H1 (cell line): ENCODE data around the gene TBCD. TPM values are rescaled to one million over a fixed set of nuclear protein-coding genes. Genes with fewer than 3 reads are reported as not detected.
A peak's percentile ranks its signal among the peaks of the same experiment; 100 is the strongest.

Experiments
- CTCF ChIA-PET: fragments of 300-600 bp; sonication (Branson Sonifier 250); formaldehyde crosslinking; loops from one replicate; lab custom pipeline; 2021; ENCODE audit not compliant: partially characterized antibody; lab: Charles Lee
- POLR2A ChIA-PET: fragments of 300-600 bp; sonication (Branson Sonifier 250); formaldehyde crosslinking; loops from one replicate; lab custom pipeline; 2021; ENCODE audit warnings: inconsistent platforms; ENCODE audit not compliant: partially characterized antibody; lab: Charles Lee
- DNase-seq, 2 experiments: peaks; one replicate each; pipeline versions ENCODE4 v3.0.0 to v3.0.0-alpha.2; 2010 to 2022; ENCODE audit warnings: low spot score in 2 of 2, low read depth in 1 of 2, mixed read lengths in 1 of 2
- FAIRE-seq: peaks from 2 replicates; lab custom pipeline; 2011; peaks lifted over from hg19 to GRCh38; lab: Jason Lieb, UNC
- H2AFZ ChIP-seq: 2 replicates; pipeline ENCODE4 v1.8.1; 2012; ENCODE audit warnings: low read length, inconsistent platforms
- H2AK5ac ChIP-seq: 2 replicates; pipeline ENCODE4 v1.6.1; 2013; ENCODE audit warnings: low read depth, low read length
- H2BK120ac ChIP-seq: replicated peaks from 2 replicates; pipeline ENCODE3; 2013; ENCODE audit warnings: low read depth, low read length, inconsistent platforms
- H2BK12ac ChIP-seq: 2 replicates; pipeline ENCODE4 v1.6.1; 2013; ENCODE audit warnings: low read depth, low read length
- H2BK15ac ChIP-seq: 2 replicates; pipeline ENCODE4 v1.6.1; 2013; ENCODE audit warnings: low read length
- H2BK20ac ChIP-seq: 2 replicates; pipeline ENCODE4 v1.6.1; 2013; ENCODE audit warnings: low read length
- H2BK5ac ChIP-seq: 2 replicates; pipeline ENCODE4 v1.6.1; 2013; ENCODE audit warnings: low read depth, low read length
- H3K14ac ChIP-seq: 2 replicates; pipeline ENCODE4 v1.6.1; 2013; ENCODE audit warnings: inconsistent platforms; ENCODE audit not compliant: insufficient read length
- H3K18ac ChIP-seq: 2 replicates; pipeline ENCODE4 v1.6.1; 2013; ENCODE audit warnings: low read length; ENCODE audit errors: extremely low read depth
- H3K23ac ChIP-seq: 2 replicates; pipeline ENCODE4 v1.6.1; 2013; ENCODE audit warnings: inconsistent platforms; ENCODE audit not compliant: insufficient read length
- H3K23me2 ChIP-seq: 2 replicates; pipeline ENCODE4 v1.6.1; 2013; ENCODE audit warnings: low read depth, low read length
- H3K27ac ChIP-seq: 2 replicates; pipeline ENCODE4 v1.6.1; 2011; ENCODE audit warnings: low read depth, low read length, inconsistent platforms
- H3K27me3 ChIP-seq, 4 experiments: replicated peaks in 1 of 4; 1 replicate in 1 of 4; 2 replicates in 3 of 4; pipeline versions ENCODE4 v1.6.1 to v1.8.1; 2011 to 2013; ENCODE audit warnings: low read length in 3 of 4, mild to moderate bottlenecking in 3 of 4, inconsistent platforms in 2 of 4, mixed read lengths in 2 of 4, moderate library complexity in 1 of 4; ENCODE audit not compliant: control insufficient read depth in 3 of 4, insufficient read depth in 3 of 4; ENCODE audit errors: extremely low read depth in 1 of 4
- H3K36me3 ChIP-seq, 4 experiments: 2 replicates each; pipeline versions ENCODE4 v1.6.1 to v1.8.1; 2011 to 2013; ENCODE audit warnings: mild to moderate bottlenecking in 4 of 4, low read length in 3 of 4, moderate library complexity in 2 of 4, control low read depth in 1 of 4, inconsistent platforms in 1 of 4; ENCODE audit not compliant: insufficient read depth in 4 of 4, control insufficient read depth in 2 of 4
- H3K4ac ChIP-seq: replicated peaks from 2 replicates; pipeline ENCODE3; 2013; ENCODE audit warnings: low read length, low read depth, mixed read lengths, inconsistent platforms; ENCODE audit not compliant: insufficient read length
- H3K4me1 ChIP-seq, 4 experiments: replicated peaks in 1 of 4; 1 replicate in 1 of 4; 2 replicates in 3 of 4; pipeline versions ENCODE4 v1.6.1 to v1.8.1; 2011 to 2013; ENCODE audit warnings: low read length in 3 of 4, inconsistent platforms in 2 of 4, mixed read lengths in 1 of 4; ENCODE audit not compliant: insufficient read depth in 4 of 4, control insufficient read depth in 3 of 4
- H3K4me2 ChIP-seq, 2 experiments: 2 replicates each; pipeline versions ENCODE4 v1.6.1 to v1.8.1; 2011 to 2013; ENCODE audit warnings: low read depth in 2 of 2, low read length in 2 of 2, control low read depth in 1 of 2, inconsistent platforms in 1 of 2, mild to moderate bottlenecking in 1 of 2; ENCODE audit not compliant: insufficient read depth in 1 of 2
- H3K4me3 ChIP-seq, 4 experiments: fragments of 200-600, 300-600 bp in 1 of 4; sonication (generic), shearing (Covaris generic), sonication (Bioruptor Twin) in 1 of 4; 2 replicates each; pipeline versions ENCODE4 v1.5.1 to v1.8.1; 2011 to 2016; ENCODE audit warnings: low read length in 4 of 4, low read depth in 3 of 4, control low read depth in 2 of 4, inconsistent platforms in 2 of 4, mild to moderate bottlenecking in 2 of 4, mixed read lengths in 1 of 4, moderate library complexity in 1 of 4; ENCODE audit not compliant: insufficient read depth in 2 of 4; ENCODE audit errors: extremely low read depth in 1 of 4
- H3K56ac ChIP-seq: replicated peaks from 2 replicates; pipeline ENCODE3; 2013; ENCODE audit warnings: low read depth, mild to moderate bottlenecking, mixed read lengths, low read length, inconsistent platforms; ENCODE audit not compliant: insufficient read length
- H3K79me1 ChIP-seq: 2 replicates; pipeline ENCODE4 v1.6.1; 2013; ENCODE audit warnings: low read depth, low read length, control low read depth
- H3K79me2 ChIP-seq, 2 experiments: 2 replicates each; pipeline versions ENCODE4 v1.6.1 to v1.8.1; 2012 to 2013; ENCODE audit warnings: low read length in 2 of 2, mild to moderate bottlenecking in 2 of 2, inconsistent platforms in 1 of 2; ENCODE audit not compliant: insufficient read depth in 2 of 2, control insufficient read depth in 1 of 2
- H3K9ac ChIP-seq, 4 experiments: replicated peaks in 1 of 4; 1 replicate in 1 of 4; 2 replicates in 3 of 4; pipeline versions ENCODE4 v1.6.1 to v1.8.1; 2011 to 2013; ENCODE audit warnings: low read depth in 3 of 4, low read length in 3 of 4, control low read depth in 2 of 4, mild to moderate bottlenecking in 2 of 4, moderate library complexity in 2 of 4, inconsistent platforms in 1 of 4; ENCODE audit errors: extremely low read depth in 1 of 4
- H3K9me3 ChIP-seq, 2 experiments: 2 replicates each; pipeline versions ENCODE4 v1.6.1 to v1.8.1; 2012 to 2013; ENCODE audit warnings: mild to moderate bottlenecking in 2 of 2, moderate library complexity in 2 of 2, control low read depth in 1 of 2, inconsistent platforms in 1 of 2, low read depth in 1 of 2, low read length in 1 of 2, mixed read lengths in 1 of 2; ENCODE audit not compliant: insufficient read depth in 2 of 2
- H4K20me1 ChIP-seq, 2 experiments: replicated peaks in 1 of 2; 2 replicates each; pipeline versions ENCODE3 to v1.8.1; 2011 to 2013; ENCODE audit warnings: inconsistent platforms in 2 of 2, low read length in 2 of 2, mild to moderate bottlenecking in 1 of 2; ENCODE audit not compliant: insufficient read depth in 2 of 2, control insufficient read depth in 1 of 2
- H4K5ac ChIP-seq: 2 replicates; pipeline ENCODE4 v1.6.1; 2013; ENCODE audit warnings: low read length, low read depth, mixed read lengths, inconsistent platforms; ENCODE audit not compliant: insufficient read length
- H4K8ac ChIP-seq: 2 replicates; pipeline ENCODE4 v1.8.0; 2013; ENCODE audit warnings: mild to moderate bottlenecking, moderate library complexity, low read length, inconsistent platforms; ENCODE audit not compliant: insufficient read depth; ENCODE audit errors: extremely low read depth
- H4K91ac ChIP-seq: replicated peaks from 2 replicates; pipeline ENCODE3; 2013; ENCODE audit warnings: low read length, mixed read lengths, inconsistent platforms; ENCODE audit not compliant: insufficient read length
- CBX8 ChIP-seq: fragments of 300-800, 300-1000 bp; sonication (generic); IDR thresholded peaks from 2 replicates; pipeline ENCODE4 v1.7.1; 2016; ENCODE audit warnings: low read depth, low read length, borderline replicate concordance
- GABPA ChIP-seq: IDR thresholded peaks from 2 replicates; pipeline ENCODE4 v1.6.1; 2011; ENCODE audit warnings: mild to moderate bottlenecking, low read length, moderate library complexity, borderline replicate concordance; ENCODE audit not compliant: insufficient read depth
- HDAC6 ChIP-seq: IDR thresholded peaks from one replicate; pipeline ENCODE4 v1.7.1; 2012; ENCODE audit warnings: low read depth, mild to moderate bottlenecking, inconsistent platforms, low read length, moderate library complexity
- SP4 ChIP-seq: IDR thresholded peaks from 2 replicates; pipeline ENCODE4 v1.6.1; 2012; ENCODE audit warnings: low read length, inconsistent platforms
- SUZ12 ChIP-seq: fragments of 200-600 bp; sonication (generic); IDR thresholded peaks from 2 replicates; pipeline ENCODE4 v1.6.1; 2012; ENCODE audit warnings: mild to moderate bottlenecking, inconsistent platforms, low read length, moderate library complexity, mixed read lengths
- WGBS, 2 experiments: shearing (Covaris generic) in 1 of 2; methylation state at CpG; one replicate each; pipeline versions ENCODE4 v1.1.6 to v1.1.7; 2013 to 2015; ENCODE audit warnings: low lambda C conversion rate in 2 of 2, mixed read lengths in 2 of 2, inconsistent platforms in 1 of 2, low coverage in 1 of 2, missing lambda C conversion rate in 1 of 2; ENCODE audit not compliant: insufficient replicate concordance in 2 of 2, insufficient coverage in 1 of 2, insufficient read length in 1 of 2; ENCODE audit errors: extremely low coverage in 1 of 2, missing lambda C conversion rate in 1 of 2; 5-methylcytosine and 5-hydroxymethylcytosine counted together
- polyA plus RNA-seq, 7 experiments: library from polyadenylated mRNA; depleted of rRNA in 3 of 7; stranded (reverse) in 5 of 7; unstranded in 2 of 7; fragments of >200 nt in 5 of 7; fragments of 200-250 nt in 2 of 7; gene quantifications; 1 replicate in 5 of 7; 2 replicates in 1 of 7; 4 replicates in 1 of 7; pipeline versions ENCODE4 v1.2.1 to v1.2.3, GENCODE V29; 2011 to 2013; ENCODE audit warnings: missing spikeins in 2 of 7, mixed read lengths in 2 of 7
- total RNA-seq: library from RNA; stranded (reverse); fragmentation: NEBNext Ultra II Directional; extraction: Animal tissue kit (Norgen Biotek cat#: 25700); gene quantifications from 2 replicates; pipeline ENCODE4 v1.2.1, GENCODE V29; 2021
- TF ChIP-seq, protein P1 (sequence below): IDR thresholded peaks from 2 replicates; pipeline ENCODE4 v1.6.1; 2012; ENCODE audit warnings: inconsistent platforms

TBCD gene
- total and polyA plus RNA-seq, 2 of the 8 experiments (the other 6 are each of a cell fraction or from before 2014, with no cell fraction given): 118 to 162 TPM

DNA sequence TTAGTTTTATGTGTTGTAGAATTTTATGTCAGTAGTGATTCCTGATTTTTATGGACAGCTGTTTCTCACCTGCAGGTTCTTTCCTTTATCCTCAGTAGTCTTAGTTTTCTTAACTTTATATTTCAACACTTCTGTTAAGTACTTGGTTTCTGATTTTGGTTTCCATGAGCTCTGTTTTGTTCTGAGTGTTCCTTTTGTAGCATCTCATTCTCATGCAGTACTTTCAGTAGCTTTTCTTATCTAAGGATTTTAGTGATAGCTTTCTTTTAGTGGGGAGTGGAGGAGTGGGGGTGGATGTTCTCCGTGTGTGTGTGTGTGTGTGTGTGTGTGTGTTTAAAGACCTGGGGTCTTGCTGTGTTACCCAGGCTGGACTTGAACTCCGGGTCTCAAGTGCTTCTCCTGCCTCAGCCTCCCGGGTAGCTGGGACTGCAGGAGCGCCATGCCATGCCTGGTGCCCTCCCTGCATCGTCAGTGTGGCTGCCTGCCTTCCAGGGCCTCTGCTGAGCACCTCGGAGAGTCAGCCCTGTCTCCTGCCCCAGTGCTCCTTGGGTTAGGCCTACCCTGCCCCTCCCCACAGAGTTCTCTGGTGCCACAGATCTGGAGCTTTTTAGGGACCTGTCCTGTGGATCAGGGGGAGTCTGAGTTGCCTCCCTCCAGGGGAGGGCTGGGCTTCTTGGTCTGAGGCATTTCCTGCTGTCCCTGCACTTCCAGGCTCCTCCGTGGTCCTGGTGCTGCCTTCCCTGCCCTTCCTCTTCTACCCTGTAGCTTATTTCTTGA is 92.2 kb downstream of the TBCD start:
- Histone ChIP-seq H3K4me3 (no peak overlapping the region), H3K4ac (no peak overlapping the region), H3K23ac (no peak overlapping the region), H3K18ac (no peak overlapping the region), H3K9me3 (peaks cover 0 to 2% of the 10 kb centered on the region in 2 experiments; a peak in 1 of 4 replicates), H3K4me1 (peaks cover 4 to 13% (median 7%) of the 10 kb centered on the region in 4 experiments; a peak in 5 of 7 replicates), H3K56ac (no peak overlapping the region), H2AFZ (no peak overlapping the region), H3K14ac (no peak overlapping the region), H2BK20ac (no peak overlapping the region), H4K20me1 (peaks cover 0 to 2% of the 10 kb centered on the region in 2 experiments), H2BK12ac (no peak overlapping the region), H3K27me3 (no peaks in the 10 kb centered on the region), H2BK5ac (peak overlapping the region; percentile 52; the same call in 1 of the 2 replicates), H4K5ac (no peak overlapping the region), H3K9ac (no peak overlapping the region), H4K91ac (no peak overlapping the region), H3K79me2 (no peaks in the 10 kb centered on the region), H2BK15ac (no peak overlapping the region), H3K4me2 (no peak overlapping the region), H3K36me3 (peaks cover 0 to under 1% (median 0%) of the 10 kb centered on the region in 4 experiments; a peak in 2 of 8 replicates), H3K27ac (no peak overlapping the region), H2BK120ac (no peak overlapping the region), H2AK5ac (no peak overlapping the region), H4K8ac (no peak overlapping the region; the same call in 1 of the 2 replicates), H3K79me1 (peaks cover 8% of the 10 kb centered on the region; the same call in 1 of the 2 replicates), H3K23me2 (no peaks in the 10 kb centered on the region)
- 88% methylated on average over 7 of the region's 7 CpGs; no CpG with 5 or more reads in 1 of the 2 experiments for WGBS, 2 experiments
- TF ChIP-seq CBX8 (no peak), SUZ12 (no peak), HDAC6 (no peak), SP4 (no peak), GABPA (no peak)
- TF ChIP-seq, protein P1, sequence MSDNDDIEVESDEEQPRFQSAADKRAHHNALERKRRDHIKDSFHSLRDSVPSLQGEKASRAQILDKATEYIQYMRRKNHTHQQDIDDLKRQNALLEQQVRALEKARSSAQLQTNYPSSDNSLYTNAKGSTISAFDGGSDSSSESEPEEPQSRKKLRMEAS: no peak
- FAIRE-seq (no peak), DNase-seq (no peak)
- POLR2A ChIA-PET: interaction anchor here (1.8 kb wide), 1 partner anchor 25 kb away, joined by 5 read pairs; no protein-coding TSS in a partner anchor
- CTCF ChIA-PET: interaction anchor here (0.8 to 2.7 kb wide), 9 partner anchors 9 to 70 kb away, joined by 3 to 10 read pairs (median 5); no protein-coding TSS in a partner anchor
